ENCODE results near the gene TEX38.
"Not testable (repeated sequence)": the region's sequence is repeated elsewhere in the genome, so short reads cannot be mapped to it uniquely, and the experiment has no call there.

TEX38 gene

GRCh38 chr1:46689897-46690296, 18.2 kb downstream of the TEX38 start:
- DNase-seq = no peak

DNA sequence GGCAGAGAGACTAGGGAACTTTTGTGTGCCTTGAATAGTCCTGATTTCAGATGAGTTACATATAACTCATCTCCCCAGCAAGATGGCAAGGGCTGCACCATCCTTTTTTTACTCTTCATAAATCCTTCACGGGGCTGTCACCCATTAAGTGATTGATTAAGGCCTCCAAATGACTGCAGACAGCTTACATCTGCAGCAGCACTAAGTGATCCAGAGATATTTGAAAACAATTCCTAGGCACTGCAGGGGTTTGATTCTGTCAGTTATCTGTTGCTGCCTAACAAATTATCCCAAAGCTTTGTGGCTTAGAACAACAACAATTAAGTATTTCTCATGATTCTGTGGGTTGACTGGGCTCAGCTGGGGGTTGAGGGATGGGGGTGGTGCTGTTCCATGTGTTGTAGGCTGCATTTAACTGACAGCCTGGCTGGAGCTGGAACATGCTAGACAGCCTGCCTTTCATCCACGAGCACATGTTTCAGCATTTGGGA, 19.3 kb downstream of the TEX38 start:
- no peak for DNase-seq

GRCh38 chr1:46691997-46692790, 20.5 kb downstream of the TEX38 start:
- DNase-seq = no peak

GRCh38 chr1:46692811-46693770, 21.4 kb downstream of the TEX38 start:
- DNase-seq = no peak

DNA sequence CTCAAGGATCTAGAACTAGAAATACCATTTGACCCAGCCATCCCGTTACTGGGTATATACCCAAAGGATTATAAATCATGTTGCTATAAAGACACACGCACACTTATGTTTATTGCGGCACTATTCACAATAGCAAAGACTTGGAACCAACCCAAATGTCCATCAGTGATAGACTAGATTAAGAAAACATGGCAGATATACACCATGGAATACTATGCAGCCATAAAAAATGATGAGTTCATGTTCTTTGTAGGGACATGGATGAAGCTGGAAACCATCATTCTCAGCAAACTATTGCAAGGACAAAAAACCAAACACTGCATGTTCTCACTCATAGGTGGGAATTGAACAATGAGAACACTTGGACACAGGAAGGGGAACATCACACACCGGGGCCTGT, 23.0 kb downstream of the TEX38 start:
- DNase-seq = not testable (repeated sequence)

GRCh38 chr1:46697053-46697452, 25.4 kb downstream of the TEX38 start:
- DNase-seq = no peak

GRCh38 chr1:46699666-46700065, 28.0 kb downstream of the TEX38 start:
- no peak for DNase-seq

DNA sequence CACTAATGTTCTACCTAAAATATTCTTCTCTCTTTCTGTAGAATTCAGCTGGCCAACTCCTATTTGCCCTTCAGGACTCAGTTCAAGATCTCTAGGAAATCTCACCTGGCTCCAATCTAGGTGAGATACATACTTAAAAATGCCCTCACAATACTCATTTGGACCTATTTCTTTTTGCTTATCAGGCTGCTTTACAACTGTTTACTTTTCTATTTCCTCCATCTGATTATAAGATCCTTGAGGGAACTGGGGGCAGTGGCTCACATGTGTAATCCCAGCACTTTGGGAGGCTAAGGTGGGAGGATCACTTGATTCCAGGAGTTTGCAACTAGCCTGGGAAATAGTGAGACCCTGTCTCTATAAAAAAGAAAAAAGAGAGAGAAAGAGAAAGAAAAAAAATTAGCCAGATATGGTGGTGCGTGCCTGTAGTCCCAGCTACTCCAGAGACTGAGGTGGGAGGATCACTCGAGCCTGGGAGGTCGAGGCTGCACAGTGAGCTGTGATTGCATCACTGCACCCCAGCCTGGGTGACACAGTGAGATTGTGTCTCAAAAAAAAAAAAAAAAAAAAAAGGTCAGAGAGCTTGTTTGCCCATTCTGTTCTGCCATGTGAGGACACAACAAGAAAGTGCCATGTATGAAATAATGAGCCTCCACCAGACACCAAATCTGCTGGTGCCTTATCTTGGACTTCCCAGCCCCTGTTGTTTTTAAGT, 32.4 kb downstream of the TEX38 start:
- no peak for DNase-seq

GRCh38 chr1:46705408-46705807, 33.8 kb downstream of the TEX38 start:
- no peak for DNase-seq

- no peak for DNase-seq
Measured at GRCh38 chr1:46708121-46708520, 36.5 kb downstream of the TEX38 start.

- no peak for DNase-seq
Measured at GRCh38 chr1:46714976-46715375, 43.3 kb downstream of the TEX38 start.

GRCh38 chr1:46717654-46718053, 46.0 kb downstream of the TEX38 start:
- no peak for DNase-seq

DNA sequence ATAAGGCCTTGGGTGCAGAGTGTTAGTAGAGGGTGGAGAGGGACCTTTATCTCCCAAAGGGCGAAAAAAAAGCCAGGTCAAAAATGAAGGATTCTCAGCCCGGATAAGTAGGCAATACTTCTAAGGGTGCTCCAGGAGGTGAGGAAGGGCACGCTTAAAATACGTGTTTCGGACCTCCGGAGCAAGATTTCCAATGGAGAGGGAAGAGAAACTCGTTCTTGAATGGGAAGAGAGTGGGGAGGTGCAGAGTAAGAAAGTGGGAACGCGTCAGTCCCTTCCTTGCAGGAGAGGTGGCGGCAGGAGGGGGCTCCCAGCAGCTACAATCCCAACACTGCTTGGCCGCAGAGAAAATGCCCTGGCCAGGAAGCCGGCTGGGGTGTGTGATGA, 46.7 kb downstream of the TEX38 start:
- DNase-seq = no peak

- peak; percentile 78 for DNase-seq
Measured at GRCh38 chr1:46718727-46719622, 47.3 kb downstream of the TEX38 start, which contains the start of gene EFCAB14. Gene EFCAB14, minus strand, starts transcription at chr1:46719114. Its CDS starts 1,027 bp downstream, at chr1:46718087.

- DNase-seq = no peak
Measured at GRCh38 chr1:46719689-46720088, 48.0 kb downstream of the TEX38 start.

- DNase-seq = not testable (repeated sequence)
Measured at GRCh38 chr1:46720319-46720718, 48.7 kb downstream of the TEX38 start.

DNA sequence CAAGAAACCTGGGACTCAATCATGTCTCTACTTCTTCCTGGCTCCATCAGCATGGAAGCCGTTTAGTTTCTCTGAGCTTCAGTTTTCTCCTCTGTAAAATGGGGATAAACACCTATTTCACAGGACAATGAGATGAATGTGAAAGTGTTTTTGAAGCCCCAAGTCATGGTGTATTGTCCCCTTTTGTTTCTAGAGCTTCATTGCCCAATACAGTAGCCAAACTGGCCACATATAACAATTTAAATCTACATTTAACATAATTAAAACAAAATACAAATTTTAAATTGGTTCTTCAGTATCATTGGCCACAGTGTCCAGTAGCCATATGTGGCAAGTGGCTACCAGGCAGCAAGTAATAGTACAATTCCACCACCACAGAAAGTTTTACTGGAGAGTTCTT, 49.5 kb downstream of the TEX38 start:
- no peak for DNase-seq

- no peak for DNase-seq
Measured at GRCh38 chr1:46721686-46722205, 50.1 kb downstream of the TEX38 start.

Data from NCI-H1092 (cell line).